BLaER1 (cell line): Measurements from ENCODE around the gene RPS6KA2.

ENCODE experiments used
- H3K27ac ChIP-seq: shearing (Covaris generic); formaldehyde crosslinking; 2 replicates; pipeline ENCODE4 v1.8.1; 2022
- H3K27me3 ChIP-seq: shearing (Covaris generic); formaldehyde crosslinking; 2 replicates; pipeline ENCODE4 v1.8.1; 2022
- H3K36me3 ChIP-seq: shearing (Covaris generic); formaldehyde crosslinking; 2 replicates; pipeline ENCODE4 v1.8.1; 2022
- H3K4me1 ChIP-seq: shearing (Covaris generic); formaldehyde crosslinking; 2 replicates; pipeline ENCODE4 v1.8.1; 2022
- H3K4me2 ChIP-seq: shearing (Covaris generic); formaldehyde crosslinking; 2 replicates; pipeline ENCODE4 v1.8.1; 2022
- H3K4me3 ChIP-seq: shearing (Covaris generic); formaldehyde crosslinking; 2 replicates; pipeline ENCODE4 v1.8.1; 2022
- H3K9ac ChIP-seq: shearing (Covaris generic); formaldehyde crosslinking; 2 replicates; pipeline ENCODE4 v1.8.1; 2022
- H3K9me3 ChIP-seq: shearing (Covaris generic); formaldehyde crosslinking; 2 replicates; pipeline ENCODE4 v1.8.1; 2022
- H4K20me1 ChIP-seq: shearing (Covaris generic); formaldehyde crosslinking; 2 replicates; pipeline ENCODE4 v1.8.1; 2022
- Cebpa-rat ChIP-seq: shearing (Covaris generic); IDR thresholded peaks from 2 replicates; pipeline ENCODE4 v1.8.1; 2022

Gene RPS6KA2

GRCh38 chr6:166598441-166599138 is 28.5 kb downstream of the RPS6KA2 start:
- TF ChIP-seq Cebpa-rat = no peak

GRCh38 chr6:166597711-166598440 is 29.2 kb downstream of the RPS6KA2 start:
- Histone ChIP-seq H3K9ac (no peak overlapping the region), H3K27ac (no peak overlapping the region), H3K4me1 (peaks cover 5% of the 10 kb centered on the region; the same call in 1 of the 2 replicates), H3K36me3 (no peaks in the 10 kb centered on the region), H3K27me3 (no peaks in the 10 kb centered on the region), H4K20me1 (no peaks in the 10 kb centered on the region), H3K4me2 (no peak overlapping the region), H3K4me3 (no peak overlapping the region), H3K9me3 (peaks cover 6% of the 10 kb centered on the region; the same call in 1 of the 2 replicates)
- TF ChIP-seq Cebpa-rat = no peak

More at GRCh38 chr6:166598441-166599138, 28.5 kb downstream of the RPS6KA2 start:
- H3K4me1 ChIP-seq = peaks cover 5% of the 10 kb centered on the region; the same call in 1 of the 2 replicates
- H3K9ac ChIP-seq = no peak overlapping the region
- no peak overlapping the region for H3K27ac ChIP-seq
- H3K4me2 ChIP-seq = no peak overlapping the region
- peaks cover 6% of the 10 kb centered on the region; the same call in 1 of the 2 replicates for H3K9me3 ChIP-seq
- no peaks in the 10 kb centered on the region for H3K36me3 ChIP-seq
- H3K27me3 ChIP-seq = no peaks in the 10 kb centered on the region
- H3K4me3 ChIP-seq = no peak overlapping the region
- no peaks in the 10 kb centered on the region for H4K20me1 ChIP-seq

- no peak overlapping the region for H3K27ac ChIP-seq
- H3K9me3 ChIP-seq = peaks cover under 1% of the 10 kb centered on the region; the same call in 1 of the 2 replicates
- no peaks in the 10 kb centered on the region for H3K27me3 ChIP-seq
- H3K4me1 ChIP-seq = peaks cover 5% of the 10 kb centered on the region; the same call in 1 of the 2 replicates
- peak overlapping the region; percentile 8; the same call in 1 of the 2 replicates for H3K4me2 ChIP-seq
- H3K9ac ChIP-seq = no peak overlapping the region
- H3K36me3 ChIP-seq = no peaks in the 10 kb centered on the region
- no peak for TF ChIP-seq Cebpa-rat
- no peaks in the 10 kb centered on the region for H4K20me1 ChIP-seq
- no peak overlapping the region for H3K4me3 ChIP-seq
Measured at GRCh38 chr6:166596776-166597507, 30.1 kb downstream of the RPS6KA2 start.

GRCh38 chr6:166595949-166596348 is 31.1 kb downstream of the RPS6KA2 start:
- Histone ChIP-seq H3K4me3 (no peak overlapping the region), H3K9me3 (no peaks in the 10 kb centered on the region), H3K4me1 (peaks cover 5% of the 10 kb centered on the region; the same call in 1 of the 2 replicates), H3K36me3 (no peaks in the 10 kb centered on the region), H3K4me2 (no peak overlapping the region), H3K27ac (no peak overlapping the region), H4K20me1 (no peaks in the 10 kb centered on the region), H3K27me3 (no peaks in the 10 kb centered on the region), H3K9ac (no peak overlapping the region)
- TF ChIP-seq Cebpa-rat = no peak

GRCh38 chr6:166595061-166595780 is 31.8 kb downstream of the RPS6KA2 start:
- H4K20me1 ChIP-seq = no peaks in the 10 kb centered on the region; the same call in 1 of the 2 replicates
- H3K27me3 ChIP-seq = no peaks in the 10 kb centered on the region
- no peaks in the 10 kb centered on the region for H3K9me3 ChIP-seq
- no peak for TF ChIP-seq Cebpa-rat
- H3K27ac ChIP-seq = no peak overlapping the region
- H3K9ac ChIP-seq = no peak overlapping the region
- H3K4me2 ChIP-seq = no peak overlapping the region
- H3K4me1 ChIP-seq = peaks cover 11% of the 10 kb centered on the region
- no peaks in the 10 kb centered on the region for H3K36me3 ChIP-seq
- H3K4me3 ChIP-seq = no peak overlapping the region

- Histone ChIP-seq H3K4me3 (no peak overlapping the region), H3K36me3 (no peaks in the 10 kb centered on the region), H3K27me3 (no peaks in the 10 kb centered on the region), H3K27ac (no peak overlapping the region), H3K9ac (no peak overlapping the region), H3K4me1 (peaks cover 35% of the 10 kb centered on the region), H3K4me2 (no peak overlapping the region), H4K20me1 (peaks cover 8% of the 10 kb centered on the region; the same call in 1 of the 2 replicates), H3K9me3 (no peaks in the 10 kb centered on the region)
- TF ChIP-seq Cebpa-rat = no peak
Measured at GRCh38 chr6:166592821-166593220, 34.2 kb downstream of the RPS6KA2 start.

GRCh38 chr6:166591961-166592520 is 35.0 kb downstream of the RPS6KA2 start:
- Histone ChIP-seq H4K20me1 (peaks cover 8% of the 10 kb centered on the region; the same call in 1 of the 2 replicates), H3K4me3 (no peak overlapping the region), H3K4me2 (no peak overlapping the region), H3K9me3 (no peaks in the 10 kb centered on the region), H3K36me3 (no peaks in the 10 kb centered on the region), H3K4me1 (peaks cover 40% of the 10 kb centered on the region), H3K9ac (no peak overlapping the region), H3K27ac (no peak overlapping the region), H3K27me3 (no peaks in the 10 kb centered on the region)
- no peak for TF ChIP-seq Cebpa-rat

- H3K9ac ChIP-seq = no peak overlapping the region
- H3K4me3 ChIP-seq = no peak overlapping the region
- H3K27ac ChIP-seq = no peak overlapping the region
- H3K9me3 ChIP-seq = no peaks in the 10 kb centered on the region
- no peak overlapping the region for H3K4me2 ChIP-seq
- TF ChIP-seq Cebpa-rat = no peak
- H3K36me3 ChIP-seq = no peaks in the 10 kb centered on the region
- H3K27me3 ChIP-seq = no peaks in the 10 kb centered on the region
- peaks cover 8% of the 10 kb centered on the region; the same call in 1 of the 2 replicates for H4K20me1 ChIP-seq
- peaks cover 43% of the 10 kb centered on the region for H3K4me1 ChIP-seq
Measured at GRCh38 chr6:166591026-166591425, 36.0 kb downstream of the RPS6KA2 start.
